ENCODE measurements around the gene PBXIP1.
"Not testable (repeated sequence)": the region's sequence is repeated elsewhere in the genome, so short reads cannot be mapped to it uniquely, and the experiment has no call there.

PBXIP1 gene

GRCh38 chr1:154955718-154956543 is at the start of gene PBXIP1:
TSS of gene PBXIP1 (minus strand) at chr1:154956099. CDS start at chr1:154953721, 2,378 bp downstream.
- peak; percentile 94 for DNase-seq (ENCODE audit: low spot score)

GRCh38 chr1:155005076-155006011 is 49.4 kb upstream of the PBXIP1 start:
- DNase-seq (ENCODE audit: low spot score): peak; percentile 84

GRCh38 chr1:155004352-155005075 is 48.6 kb upstream of the PBXIP1 start:
- DNase-seq (ENCODE audit: low spot score): peak; percentile 72

GRCh38 chr1:155003766-155004351 is 48.0 kb upstream of the PBXIP1 start:
- peak; percentile 70 for DNase-seq (ENCODE audit: low spot score)

- no peak for DNase-seq (ENCODE audit: low spot score)
Observed at GRCh38 chr1:155003227-155003765, 47.4 kb upstream of the PBXIP1 start.

- no peak for DNase-seq (ENCODE audit: low spot score)
Observed at GRCh38 chr1:155002464-155003226, 46.7 kb upstream of the PBXIP1 start, which contains the start of gene ZBTB7B. TSS of gene ZBTB7B (plus strand) at chr1:155002802. CDS start at chr1:155014661, 11,859 bp downstream.

- peak; percentile 100 for DNase-seq (ENCODE audit: low spot score)
Observed at GRCh38 chr1:155001675-155002463, 46.0 kb upstream of the PBXIP1 start.

GRCh38 chr1:155001425-155001674 is 45.5 kb upstream of the PBXIP1 start:
- DNase-seq (ENCODE audit: low spot score): no peak

GRCh38 chr1:155000726-155001424 is 45.0 kb upstream of the PBXIP1 start:
- peak; percentile 89 for DNase-seq (ENCODE audit: low spot score)

GRCh38 chr1:155000411-155000725 is 44.5 kb upstream of the PBXIP1 start:
- DNase-seq (ENCODE audit: low spot score): no peak

- no peak for DNase-seq (ENCODE audit: low spot score)
Observed at GRCh38 chr1:154999571-155000410, 43.9 kb upstream of the PBXIP1 start.

- DNase-seq (ENCODE audit: low spot score): no peak
Observed at GRCh38 chr1:154998818-154999570, 43.1 kb upstream of the PBXIP1 start.

GRCh38 chr1:154998201-154998780 is 42.4 kb upstream of the PBXIP1 start:
- no peak for DNase-seq (ENCODE audit: low spot score)

- DNase-seq (ENCODE audit: low spot score): no peak
Observed at GRCh38 chr1:154996966-154997701, 41.2 kb upstream of the PBXIP1 start.

- not testable (repeated sequence) for DNase-seq (ENCODE audit: low spot score)
Observed at GRCh38 chr1:154995301-154995983, 39.5 kb upstream of the PBXIP1 start.

- no peak for DNase-seq (ENCODE audit: low spot score)
Observed at GRCh38 chr1:154994591-154994990, 38.7 kb upstream of the PBXIP1 start.
